HFFc6 (cell line): ENCODE results near the gene KRT79. TPM values are rescaled to one million over a fixed set of nuclear protein-coding genes. Genes with fewer than 3 reads are reported as not detected.

ENCODE experiments used
- DNase-seq: peaks from one replicate; pipeline ENCODE4 v3.0.0-alpha.2; 2018
- H3K27ac Mint-ChIP-seq: 2 replicates; pipeline ENCODE4 v1.8.0; 2020; ENCODE audit warnings: mild to moderate bottlenecking, mixed read lengths
- H3K27me3 Mint-ChIP-seq: 2 replicates; pipeline ENCODE4 v1.8.0; 2021; ENCODE audit warnings: mild to moderate bottlenecking, moderate library complexity, mixed read lengths; ENCODE audit not compliant: insufficient read depth
- H3K36me3 Mint-ChIP-seq: 2 replicates; pipeline ENCODE4 v1.8.0; 2021; ENCODE audit warnings: low read depth, mixed read lengths
- H3K4me1 Mint-ChIP-seq: 2 replicates; pipeline ENCODE4 v1.8.0; 2020; ENCODE audit warnings: low read depth, mixed read lengths
- H3K4me3 Mint-ChIP-seq: 2 replicates; pipeline ENCODE4 v1.8.0; 2020; ENCODE audit warnings: mild to moderate bottlenecking, moderate library complexity, mixed read lengths
- H3K9me3 Mint-ChIP-seq: 2 replicates; pipeline ENCODE4 v1.8.0; 2020; ENCODE audit warnings: mild to moderate bottlenecking, mixed read lengths
- CTCF ChIP-seq: fragments of 200-600 bp; sonication (generic); IDR thresholded peaks from 2 replicates; pipeline ENCODE4 v1.5.0; 2021; ENCODE audit warnings: antibody characterized with exemption, mild to moderate bottlenecking
- total RNA-seq, 6 experiments: library from RNA; stranded (reverse); fragmentation: NEBNext Ultra II Directional; extraction: Animal tissue kit (Norgen Biotek cat#: 25700); gene quantifications; 2 replicates in 1 of 6; 3 replicates in 5 of 6; pipeline ENCODE4 v1.2.3, GENCODE V29; 2021

KRT79 gene
- total RNA-seq, 6 experiments from 2014 or later, result not detected

GRCh38 chr12:52788192-52788875 lies 45.8 kb downstream of the KRT79 start:
- Mint-ChIP-seq H3K9me3 (no peaks in the 10 kb centered on the region), H3K27ac (no peak overlapping the region), H3K4me1 (no peaks in the 10 kb centered on the region), H3K36me3 (no peaks in the 10 kb centered on the region; the same call in 1 of the 2 replicates), H3K27me3 (peaks cover 53% of the 10 kb centered on the region), H3K4me3 (no peak overlapping the region)
- TF ChIP-seq CTCF, result no peak
- DNase-seq, result no peak

DNA sequence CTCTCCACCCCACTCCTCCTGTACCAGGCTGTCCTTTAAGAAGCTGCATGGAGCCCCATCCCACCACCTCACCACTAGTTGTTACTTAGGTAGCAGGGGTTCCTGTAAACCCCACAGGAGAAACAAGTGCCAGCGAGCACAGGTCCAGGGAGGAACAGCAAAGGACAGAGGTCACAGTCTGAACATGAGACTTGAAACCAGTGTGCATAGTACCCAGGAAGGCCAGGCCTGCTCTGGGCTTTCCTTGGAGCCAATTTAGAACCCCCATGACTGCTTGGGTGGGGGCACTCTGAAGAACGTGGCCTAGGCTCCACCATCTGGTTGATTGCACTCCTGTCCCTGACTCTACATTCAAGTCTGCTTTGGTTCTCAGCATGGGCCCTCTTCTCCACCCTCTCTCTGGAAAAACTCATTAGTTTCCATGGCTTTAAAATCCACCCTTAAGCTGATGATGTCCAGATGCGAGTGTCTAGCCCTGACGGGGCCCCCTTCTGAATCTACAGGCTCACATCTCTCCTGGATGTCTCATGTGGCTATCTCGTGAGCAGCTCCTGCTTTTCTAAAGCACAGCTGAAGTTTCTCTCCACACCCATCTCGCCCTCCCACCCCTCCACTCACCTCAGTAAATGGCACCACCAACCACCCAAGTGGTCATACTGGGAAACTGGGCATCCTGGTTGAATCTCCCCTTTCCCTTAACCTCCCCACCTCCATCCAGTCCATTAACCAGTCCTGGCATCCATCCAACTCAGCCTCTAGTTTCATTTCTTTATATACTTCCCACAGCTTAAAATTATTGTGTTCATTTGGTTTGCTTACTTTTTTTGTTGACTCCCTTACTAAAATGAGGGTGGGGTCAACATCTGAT lies 46.6 kb downstream of the KRT79 start:
- H3K9me3 Mint-ChIP-seq, result no peaks in the 10 kb centered on the region
- no peak for TF ChIP-seq CTCF
- H3K4me3 Mint-ChIP-seq, result no peak overlapping the region

DNA sequence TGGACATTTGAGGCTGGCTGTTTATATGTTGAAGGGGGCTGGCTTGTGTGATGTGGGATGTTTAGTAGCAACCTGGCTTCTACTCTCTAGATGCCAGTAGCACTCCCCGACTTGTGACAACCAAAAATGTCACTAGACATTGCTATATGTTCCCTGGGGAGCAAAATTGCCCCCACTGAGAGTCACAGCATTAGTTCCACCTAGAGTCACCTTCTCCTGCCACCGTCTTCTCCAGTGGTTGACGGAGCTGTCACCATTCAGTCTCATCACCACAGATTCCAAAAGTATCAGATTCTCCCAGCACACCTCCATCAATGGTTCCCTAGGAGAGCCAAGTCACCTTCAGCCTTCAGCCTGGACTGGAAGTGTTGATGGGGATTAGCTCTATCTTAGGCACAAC lies 49.2 kb downstream of the KRT79 start:
- H3K4me3 Mint-ChIP-seq, result no peak overlapping the region
- no peaks in the 10 kb centered on the region for H3K9me3 Mint-ChIP-seq
- no peak for DNase-seq
- no peaks in the 10 kb centered on the region for H3K4me1 Mint-ChIP-seq
- no peaks in the 10 kb centered on the region; the same call in 1 of the 2 replicates for H3K36me3 Mint-ChIP-seq
- no peak for TF ChIP-seq CTCF
- no peak overlapping the region for H3K27ac Mint-ChIP-seq
- H3K27me3 Mint-ChIP-seq, result peaks cover 53% of the 10 kb centered on the region

More for the DNA sequence above, 46.6 kb downstream of the KRT79 start:
- no peaks in the 10 kb centered on the region; the same call in 1 of the 2 replicates for H3K36me3 Mint-ChIP-seq
- no peak overlapping the region for H3K27ac Mint-ChIP-seq
- no peak for DNase-seq
- peaks cover 49% of the 10 kb centered on the region for H3K27me3 Mint-ChIP-seq
- H3K4me1 Mint-ChIP-seq, result no peaks in the 10 kb centered on the region

DNA sequence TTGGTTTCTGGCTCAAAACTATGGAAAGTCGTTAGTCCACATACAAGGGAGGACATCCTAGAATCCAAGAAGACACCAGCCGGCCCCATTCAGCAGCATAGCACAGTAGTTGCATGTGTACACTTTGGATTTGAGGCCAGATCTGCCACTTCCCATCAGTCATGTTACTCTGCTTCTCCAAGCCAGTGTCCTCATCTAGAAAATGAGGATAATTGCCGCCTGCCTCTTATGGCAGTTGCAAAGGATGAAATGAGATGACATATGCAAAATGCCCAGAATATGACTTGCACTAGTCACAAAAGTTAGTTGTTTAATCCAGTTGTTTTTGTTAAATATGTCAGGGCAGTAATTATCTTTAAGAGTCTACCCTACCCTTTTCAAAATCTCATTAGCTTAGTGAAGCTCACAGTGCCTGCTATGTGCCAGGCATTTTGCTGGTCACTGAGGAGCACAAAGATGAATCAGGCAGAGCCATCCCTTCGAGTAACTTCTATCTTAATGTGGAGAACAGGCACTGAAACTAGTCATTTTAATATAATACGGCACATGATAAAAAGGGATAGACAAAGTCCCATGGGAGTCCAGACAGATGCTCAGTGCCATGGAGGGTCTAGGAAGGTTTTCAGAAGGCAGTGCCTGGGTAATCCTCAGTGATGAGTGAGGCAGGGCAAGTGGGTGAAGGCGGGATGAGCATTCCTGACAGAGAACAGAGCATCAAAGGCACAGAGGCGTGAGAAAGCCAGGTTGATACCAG lies 50.4 kb downstream of the KRT79 start:
- H3K27me3 Mint-ChIP-seq, result peaks cover 44% of the 10 kb centered on the region
- H3K27ac Mint-ChIP-seq, result no peak overlapping the region
- H3K4me1 Mint-ChIP-seq, result no peaks in the 10 kb centered on the region
- TF ChIP-seq CTCF, result no peak
- no peak overlapping the region for H3K4me3 Mint-ChIP-seq
- H3K9me3 Mint-ChIP-seq, result no peaks in the 10 kb centered on the region
- H3K36me3 Mint-ChIP-seq, result no peaks in the 10 kb centered on the region; the same call in 1 of the 2 replicates
- no peak for DNase-seq

DNA sequence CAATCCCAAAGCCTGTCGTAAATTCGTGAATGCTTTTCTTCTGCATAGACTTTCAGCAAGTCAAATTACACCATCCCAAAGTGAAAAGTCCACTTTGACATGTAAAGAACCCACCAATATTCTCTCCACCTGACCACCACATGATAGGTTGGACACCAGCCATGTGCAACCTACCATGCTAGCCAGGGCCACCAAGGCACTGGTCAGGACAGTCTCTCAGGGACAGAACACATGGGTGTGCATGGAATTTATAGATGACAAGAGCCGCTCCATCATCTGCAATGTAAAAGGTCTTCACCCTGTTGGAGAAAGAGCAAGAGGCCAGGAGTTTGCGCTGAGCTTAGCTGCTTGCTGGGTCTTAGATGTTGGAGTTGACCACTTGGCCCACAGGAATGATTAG lies 51.6 kb downstream of the KRT79 start:
- Mint-ChIP-seq H3K4me3 (no peak overlapping the region), H3K4me1 (no peaks in the 10 kb centered on the region), H3K27me3 (peaks cover 43% of the 10 kb centered on the region), H3K9me3 (no peaks in the 10 kb centered on the region), H3K27ac (no peak overlapping the region), H3K36me3 (no peaks in the 10 kb centered on the region; the same call in 1 of the 2 replicates)
- DNase-seq, result no peak
- no peak for TF ChIP-seq CTCF
